IPS-NIHi7 (cell line): ENCODE results near the gene RSPH10B2.
"Not testable (repeated sequence)": the region's sequence is repeated elsewhere in the genome, so short reads cannot be mapped to it uniquely, and the experiment has no call there.

Source experiments
- DNase-seq: peaks from one replicate; pipeline ENCODE4 v3.0.0; 2012; ENCODE audit warnings: mixed read lengths; ENCODE audit errors: extremely low spot score

The RSPH10B2 gene

GRCh38 chr7:6842278-6842921 is 88.5 kb downstream of the RSPH10B2 start:
- DNase-seq = not testable (repeated sequence)

DNA sequence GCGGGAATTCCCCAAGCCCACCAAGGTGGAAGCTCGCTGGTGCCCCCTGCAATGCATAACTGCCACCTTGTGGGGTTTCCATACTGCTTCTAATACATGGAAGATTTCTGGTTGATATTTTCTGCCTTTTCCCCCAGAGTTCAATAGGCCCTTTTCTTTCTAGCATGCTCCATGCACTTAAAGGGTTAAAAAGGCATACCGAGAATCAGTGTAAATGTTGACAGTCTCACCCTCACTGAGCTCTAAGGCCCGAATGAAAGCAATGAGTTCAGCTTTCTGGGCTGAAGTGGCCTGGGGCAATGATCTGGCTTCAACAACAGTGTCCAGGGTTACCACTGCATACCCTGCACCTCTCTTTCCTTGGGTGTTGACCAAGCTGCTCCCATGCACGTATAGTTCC is 89.2 kb downstream of the RSPH10B2 start:
- DNase-seq = not testable (repeated sequence)

DNA sequence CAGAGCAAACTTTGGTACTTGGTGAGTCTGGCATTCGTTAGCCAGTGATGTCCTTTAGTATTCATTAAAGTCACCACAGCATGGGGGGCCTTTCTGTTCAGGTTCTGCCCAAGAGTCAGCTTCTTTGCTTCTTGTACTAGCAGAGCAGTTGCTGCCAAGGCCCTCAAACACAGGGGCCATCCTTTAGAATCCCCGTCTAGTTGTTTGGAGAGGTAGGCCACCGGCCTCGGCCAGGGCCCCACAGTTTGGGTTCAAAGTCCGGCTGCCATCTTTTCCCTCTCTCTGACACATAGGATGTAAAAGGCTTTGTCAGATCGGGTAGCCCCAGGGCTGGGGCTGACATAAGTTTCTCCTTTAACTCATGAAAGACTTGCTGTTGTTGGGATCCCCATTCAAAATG is 89.8 kb downstream of the RSPH10B2 start:
- DNase-seq = not testable (repeated sequence)

- not testable (repeated sequence) for DNase-seq
Observed at GRCh38 chr7:6845971-6846449, 92.1 kb downstream of the RSPH10B2 start.

DNA sequence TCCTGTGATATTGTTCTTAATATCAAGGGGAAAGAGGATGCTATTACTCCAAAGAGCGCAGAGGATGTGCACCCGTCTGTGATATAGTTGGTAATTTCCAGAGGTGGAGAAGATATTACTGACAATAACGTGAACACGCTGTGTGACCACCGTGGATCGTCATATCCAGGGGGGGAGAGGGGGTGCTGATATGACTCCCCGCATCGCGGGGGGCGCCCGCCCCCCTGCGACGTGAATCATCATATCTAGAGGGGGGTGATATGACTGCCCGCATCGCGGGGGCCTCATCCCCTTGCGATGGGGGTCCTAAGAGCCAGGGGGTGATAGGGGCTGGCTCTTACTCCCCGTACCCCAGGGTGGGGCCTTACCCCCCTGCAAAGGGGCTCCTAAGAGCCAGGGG is 93.8 kb downstream of the RSPH10B2 start:
- DNase-seq = not testable (repeated sequence)
